HFFc6 (cell line): Measurements from ENCODE around the gene ATP2B3. TPM values are rescaled to one million over a fixed set of nuclear protein-coding genes. Genes with fewer than 3 reads are reported as not detected.

Experiments
- DNase-seq: peaks from one replicate; pipeline ENCODE4 v3.0.0-alpha.2; 2018
- H3K27ac Mint-ChIP-seq: 2 replicates; pipeline ENCODE4 v1.8.0; 2020; ENCODE audit warnings: mild to moderate bottlenecking, mixed read lengths
- H3K27me3 Mint-ChIP-seq: 2 replicates; pipeline ENCODE4 v1.8.0; 2021; ENCODE audit warnings: mild to moderate bottlenecking, moderate library complexity, mixed read lengths; ENCODE audit not compliant: insufficient read depth
- H3K36me3 Mint-ChIP-seq: 2 replicates; pipeline ENCODE4 v1.8.0; 2021; ENCODE audit warnings: low read depth, mixed read lengths
- H3K4me1 Mint-ChIP-seq: 2 replicates; pipeline ENCODE4 v1.8.0; 2020; ENCODE audit warnings: low read depth, mixed read lengths
- H3K4me3 Mint-ChIP-seq: 2 replicates; pipeline ENCODE4 v1.8.0; 2020; ENCODE audit warnings: mild to moderate bottlenecking, moderate library complexity, mixed read lengths
- H3K9me3 Mint-ChIP-seq: 2 replicates; pipeline ENCODE4 v1.8.0; 2020; ENCODE audit warnings: mild to moderate bottlenecking, mixed read lengths
- total RNA-seq, 6 experiments: library from RNA; stranded (reverse); fragmentation: NEBNext Ultra II Directional; extraction: Animal tissue kit (Norgen Biotek cat#: 25700); gene quantifications; 2 replicates in 1 of 6; 3 replicates in 5 of 6; pipeline ENCODE4 v1.2.3, GENCODE V29; 2021
- TF ChIP-seq, protein P1 (sequence below): fragments of 200-600 bp; sonication (generic); IDR thresholded peaks from 2 replicates; pipeline ENCODE4 v1.5.0; 2021; ENCODE audit warnings: antibody characterized with exemption, mild to moderate bottlenecking

ATP2B3 gene
- total RNA-seq, 6 experiments from 2014 or later, result not detected

- Mint-ChIP-seq H3K9me3 (no peaks in the 10 kb centered on the region), H3K27me3 (peaks cover 10% of the 10 kb centered on the region), H3K27ac (no peak overlapping the region), H3K4me1 (no peaks in the 10 kb centered on the region), H3K4me3 (no peak overlapping the region), H3K36me3 (no peaks in the 10 kb centered on the region)
- TF ChIP-seq, protein P1, sequence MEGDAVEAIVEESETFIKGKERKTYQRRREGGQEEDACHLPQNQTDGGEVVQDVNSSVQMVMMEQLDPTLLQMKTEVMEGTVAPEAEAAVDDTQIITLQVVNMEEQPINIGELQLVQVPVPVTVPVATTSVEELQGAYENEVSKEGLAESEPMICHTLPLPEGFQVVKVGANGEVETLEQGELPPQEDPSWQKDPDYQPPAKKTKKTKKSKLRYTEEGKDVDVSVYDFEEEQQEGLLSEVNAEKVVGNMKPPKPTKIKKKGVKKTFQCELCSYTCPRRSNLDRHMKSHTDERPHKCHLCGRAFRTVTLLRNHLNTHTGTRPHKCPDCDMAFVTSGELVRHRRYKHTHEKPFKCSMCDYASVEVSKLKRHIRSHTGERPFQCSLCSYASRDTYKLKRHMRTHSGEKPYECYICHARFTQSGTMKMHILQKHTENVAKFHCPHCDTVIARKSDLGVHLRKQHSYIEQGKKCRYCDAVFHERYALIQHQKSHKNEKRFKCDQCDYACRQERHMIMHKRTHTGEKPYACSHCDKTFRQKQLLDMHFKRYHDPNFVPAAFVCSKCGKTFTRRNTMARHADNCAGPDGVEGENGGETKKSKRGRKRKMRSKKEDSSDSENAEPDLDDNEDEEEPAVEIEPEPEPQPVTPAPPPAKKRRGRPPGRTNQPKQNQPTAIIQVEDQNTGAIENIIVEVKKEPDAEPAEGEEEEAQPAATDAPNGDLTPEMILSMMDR, result no peak; the same call in 1 of the 2 replicates
- no peak for DNase-seq
Measured at GRCh38 chrX:153568451-153569011, 51.1 kb downstream of the ATP2B3 start.

- no peaks in the 10 kb centered on the region for H3K9me3 Mint-ChIP-seq
- TF ChIP-seq, protein P1, result no peak
- H3K27ac Mint-ChIP-seq, result no peak overlapping the region
- no peaks in the 10 kb centered on the region for H3K36me3 Mint-ChIP-seq
- H3K4me1 Mint-ChIP-seq, result no peaks in the 10 kb centered on the region
- H3K27me3 Mint-ChIP-seq, result peaks cover 15% of the 10 kb centered on the region
- DNase-seq, result no peak
- H3K4me3 Mint-ChIP-seq, result no peak overlapping the region
Measured at GRCh38 chrX:153569475-153569874, 52.0 kb downstream of the ATP2B3 start.

DNA sequence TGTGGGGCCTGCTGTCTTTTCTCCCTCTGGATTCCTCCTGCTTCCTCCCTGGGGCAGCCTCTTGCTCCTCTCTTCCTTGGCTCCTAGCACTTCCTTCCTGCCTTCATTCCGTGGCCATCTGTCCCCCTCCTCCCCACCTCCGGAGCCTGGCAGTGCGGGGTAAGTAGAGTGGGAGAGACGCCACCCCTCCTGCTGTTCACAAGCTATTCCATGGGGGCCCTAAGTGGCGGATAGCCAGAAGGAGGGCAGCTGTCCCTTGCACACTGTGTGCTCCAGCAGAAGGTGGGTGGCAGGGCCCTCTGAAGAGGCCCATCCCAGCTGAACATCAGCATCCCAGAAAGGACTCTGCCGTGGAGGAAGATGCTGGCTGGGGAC, 54.1 kb downstream of the ATP2B3 start:
- no peak overlapping the region for H3K27ac Mint-ChIP-seq
- H3K27me3 Mint-ChIP-seq, result peaks cover 16% of the 10 kb centered on the region
- peaks cover 7% of the 10 kb centered on the region; the same call in 1 of the 2 replicates for H3K4me1 Mint-ChIP-seq
- H3K4me3 Mint-ChIP-seq, result no peak overlapping the region
- DNase-seq, result no peak
- no peaks in the 10 kb centered on the region for H3K36me3 Mint-ChIP-seq
- TF ChIP-seq, protein P1, result no peak
- H3K9me3 Mint-ChIP-seq, result no peaks in the 10 kb centered on the region

DNA sequence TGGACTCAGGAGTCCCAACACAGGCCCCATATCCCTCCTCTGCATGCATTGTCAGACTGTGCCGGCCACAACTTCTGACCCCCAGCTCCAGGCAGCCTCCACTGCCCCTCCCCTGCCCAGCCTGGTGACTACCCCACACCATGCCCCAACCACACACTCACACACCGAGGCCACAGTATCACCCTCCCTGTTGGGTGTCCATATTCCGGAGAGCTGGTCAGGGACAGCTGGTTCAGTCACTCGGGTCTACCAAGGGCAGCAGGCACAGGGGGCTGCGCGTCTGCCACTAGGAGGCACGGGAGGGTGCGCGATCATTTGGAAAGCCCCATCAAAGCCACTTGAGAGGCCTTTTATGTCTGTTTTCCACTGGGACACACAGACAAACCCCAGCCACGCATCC, 55.2 kb downstream of the ATP2B3 start:
- H3K9me3 Mint-ChIP-seq, result no peaks in the 10 kb centered on the region
- TF ChIP-seq, protein P1, result no peak
- DNase-seq, result no peak
- no peak overlapping the region for H3K4me3 Mint-ChIP-seq
- H3K4me1 Mint-ChIP-seq, result peaks cover 11% of the 10 kb centered on the region; the same call in 1 of the 2 replicates
- no peaks in the 10 kb centered on the region for H3K36me3 Mint-ChIP-seq
- no peak overlapping the region for H3K27ac Mint-ChIP-seq
- peaks cover 13% of the 10 kb centered on the region for H3K27me3 Mint-ChIP-seq

- Mint-ChIP-seq H3K27ac (no peak overlapping the region), H3K9me3 (no peaks in the 10 kb centered on the region), H3K4me3 (no peak overlapping the region)
Measured at GRCh38 chrX:153573984-153574383, 56.5 kb downstream of the ATP2B3 start.

More at GRCh38 chrX:153573984-153574383, 56.5 kb downstream of the ATP2B3 start:
- TF ChIP-seq, protein P1, result no peak
- H3K27me3 Mint-ChIP-seq, result peaks cover 13% of the 10 kb centered on the region
- H3K36me3 Mint-ChIP-seq, result no peaks in the 10 kb centered on the region
- no peak for DNase-seq
- H3K4me1 Mint-ChIP-seq, result peaks cover 11% of the 10 kb centered on the region; the same call in 1 of the 2 replicates
